HG02885 (cell line): Measurements from ENCODE around the gene S100B.
"Not testable (repeated sequence)": the region's sequence is repeated elsewhere in the genome, so short reads cannot be mapped to it uniquely, and the experiment has no call there.

Source experiments
- ATAC-seq: cut with Tn5 transposase; IDR thresholded peaks from one replicate; pipeline ENCODE4 v1.9.1; 2021; ENCODE audit warnings: mild to moderate bottlenecking; ENCODE audit not compliant: unreplicated experiment, poor library complexity

The S100B gene

DNA sequence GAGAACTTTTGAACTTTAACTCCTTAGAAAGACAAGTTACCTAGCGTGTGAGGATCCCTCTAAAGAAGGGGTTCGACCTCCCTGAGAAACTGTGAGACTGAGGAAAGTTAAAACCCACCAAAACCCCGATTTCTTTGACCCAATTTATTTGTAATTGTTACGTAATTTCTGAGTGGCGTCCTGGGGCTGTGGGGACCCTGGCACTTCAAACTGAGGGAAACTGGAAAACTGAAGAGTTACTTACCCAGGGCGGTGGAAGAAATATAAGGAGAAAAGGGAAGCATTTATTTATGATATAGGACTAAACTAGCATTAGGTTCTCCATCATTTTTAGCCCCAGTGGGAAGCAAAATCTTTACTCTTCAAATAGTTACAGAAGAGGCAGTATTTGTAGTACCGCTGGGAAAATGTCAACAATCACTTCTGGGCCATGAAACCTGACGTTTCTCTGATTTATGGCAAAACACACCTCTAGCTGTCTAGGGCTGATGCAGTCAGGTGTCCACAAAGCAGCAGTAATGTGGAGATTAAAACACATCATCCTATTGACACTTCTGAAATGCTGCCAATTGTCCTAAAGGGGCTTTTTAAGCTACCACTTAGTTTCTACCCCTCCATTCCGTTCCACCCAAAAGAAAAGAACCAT, 430 bp downstream of the S100B start:
- ATAC-seq, result no peak

- no peak for ATAC-seq
These were observed 1.7 kb downstream of the S100B start for GRCh38 chr21:46603228-46603627.

- ATAC-seq, result no peak
These were observed 3.9 kb downstream of the S100B start for GRCh38 chr21:46600978-46601377.

DNA sequence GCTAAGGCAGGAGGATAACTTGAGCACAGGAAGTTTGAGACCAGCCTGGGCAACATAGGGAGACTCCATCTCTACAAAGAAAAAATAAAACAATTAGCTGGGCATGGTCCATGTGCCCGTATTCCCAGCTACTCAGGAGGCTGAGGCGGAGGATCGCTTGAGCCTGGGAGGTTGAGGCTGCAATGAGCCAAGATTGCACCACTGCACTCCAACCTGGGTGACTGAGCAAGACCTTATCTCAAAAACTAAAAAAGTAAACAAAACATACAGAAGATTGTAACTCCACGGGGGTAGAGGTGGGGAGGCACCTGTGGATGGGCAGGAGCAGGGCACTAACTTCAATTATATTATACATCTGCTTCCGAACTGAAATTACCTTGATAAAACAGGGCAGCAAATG, 4.6 kb downstream of the S100B start:
- ATAC-seq, result no peak

- no peak for ATAC-seq
These were observed 6.0 kb downstream of the S100B start for GRCh38 chr21:46598581-46599572.

DNA sequence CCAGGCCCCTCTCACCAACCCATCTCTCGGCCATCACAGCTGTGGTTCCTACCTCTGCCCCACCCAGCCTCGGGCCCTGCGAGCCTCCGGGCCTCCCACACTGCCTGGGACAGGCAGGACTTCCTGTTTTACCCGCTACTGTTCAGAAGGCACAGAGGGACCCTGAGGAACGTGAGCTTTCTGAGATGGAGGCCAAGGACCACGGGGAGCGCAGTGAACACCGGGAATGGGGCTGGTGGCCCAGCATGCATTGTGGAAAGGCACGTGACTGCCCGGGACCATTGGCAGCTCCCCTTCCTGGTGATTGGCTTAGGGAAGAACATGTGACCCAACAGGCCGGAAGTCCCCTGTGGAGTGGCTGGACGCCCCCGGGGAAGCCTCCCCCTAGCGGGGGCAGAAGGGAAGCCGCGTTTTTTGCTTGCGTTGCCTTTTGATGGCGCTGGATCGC, 7.0 kb downstream of the S100B start:
- ATAC-seq, result no peak

- ATAC-seq, result no peak
These were observed 7.9 kb downstream of the S100B start for GRCh38 chr21:46597031-46597430.

DNA sequence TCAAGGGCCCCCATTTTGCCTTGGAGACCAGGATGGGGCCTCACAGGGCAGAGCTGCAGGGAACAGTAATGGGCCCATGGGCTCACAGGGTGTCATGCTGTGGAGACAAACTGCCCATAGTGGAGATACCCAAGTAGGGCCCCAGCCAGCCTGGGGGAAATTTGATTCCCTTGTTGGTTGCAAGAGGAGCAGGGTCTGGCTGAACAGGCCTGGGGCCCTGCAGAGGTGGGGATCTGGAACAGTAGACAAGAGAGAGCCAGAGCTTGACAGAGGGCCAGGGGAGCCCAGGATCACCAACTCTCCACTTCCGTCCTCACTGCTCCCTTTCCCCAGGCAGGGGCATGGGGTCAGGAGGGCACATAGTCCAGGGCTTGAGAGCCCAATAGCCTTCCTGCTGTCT, 8.7 kb downstream of the S100B start:
- ATAC-seq, result no peak

DNA sequence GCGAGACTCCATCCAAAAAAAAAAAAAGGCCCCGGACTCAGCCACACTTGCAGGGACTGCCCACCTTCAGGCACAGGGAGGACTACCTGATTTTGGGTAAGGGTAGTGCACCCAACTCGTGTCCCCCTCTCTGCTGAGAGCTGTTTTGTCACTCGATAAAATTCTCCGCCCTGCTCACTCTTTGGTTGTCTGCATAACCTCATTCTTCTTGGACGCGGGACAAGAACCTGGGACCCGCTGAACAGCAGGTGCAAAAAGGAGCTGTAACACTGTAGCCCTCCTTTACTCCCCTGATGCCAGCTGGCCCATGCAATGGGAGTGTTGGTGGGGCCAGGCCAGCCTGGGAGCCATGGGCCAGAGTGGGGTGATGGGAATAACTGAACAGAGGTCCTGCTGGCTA, 10.6 kb downstream of the S100B start:
- ATAC-seq, result no peak

DNA sequence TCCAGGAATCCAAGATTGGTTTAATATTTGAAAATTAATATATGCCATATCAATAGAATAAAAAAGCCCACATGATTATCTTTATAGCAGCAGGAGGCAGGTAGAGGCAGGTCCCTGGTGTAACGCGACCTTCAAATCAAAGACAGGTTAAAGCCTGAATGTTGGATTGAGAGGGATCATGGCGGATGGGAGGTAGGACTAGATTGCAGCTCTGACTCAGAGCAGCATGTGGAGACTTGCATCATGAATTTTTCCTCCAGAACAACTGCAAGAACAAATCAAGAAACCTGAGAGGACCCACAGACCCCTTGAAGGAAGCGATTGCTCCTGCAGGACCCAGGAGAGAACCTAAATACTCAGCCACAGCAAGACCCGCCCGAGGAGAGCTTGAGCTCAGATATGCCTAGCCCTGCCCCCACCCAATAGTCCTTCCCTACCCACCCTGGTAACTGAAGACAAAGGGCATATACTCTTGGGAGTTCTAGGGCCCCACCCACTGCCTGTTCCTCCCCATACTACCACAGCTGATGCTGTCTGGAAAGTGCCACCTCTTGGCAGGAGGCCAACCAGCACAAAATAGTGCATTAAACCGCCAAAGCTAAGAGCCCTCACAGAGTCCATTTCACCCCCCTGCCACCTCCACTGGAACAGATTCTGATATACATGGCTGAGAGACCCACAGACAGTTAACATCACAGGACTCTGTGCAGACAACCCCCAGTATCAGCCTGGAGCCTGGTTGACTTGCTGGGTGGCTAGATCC, 19.5 kb downstream of the S100B start:
- no peak for ATAC-seq

DNA sequence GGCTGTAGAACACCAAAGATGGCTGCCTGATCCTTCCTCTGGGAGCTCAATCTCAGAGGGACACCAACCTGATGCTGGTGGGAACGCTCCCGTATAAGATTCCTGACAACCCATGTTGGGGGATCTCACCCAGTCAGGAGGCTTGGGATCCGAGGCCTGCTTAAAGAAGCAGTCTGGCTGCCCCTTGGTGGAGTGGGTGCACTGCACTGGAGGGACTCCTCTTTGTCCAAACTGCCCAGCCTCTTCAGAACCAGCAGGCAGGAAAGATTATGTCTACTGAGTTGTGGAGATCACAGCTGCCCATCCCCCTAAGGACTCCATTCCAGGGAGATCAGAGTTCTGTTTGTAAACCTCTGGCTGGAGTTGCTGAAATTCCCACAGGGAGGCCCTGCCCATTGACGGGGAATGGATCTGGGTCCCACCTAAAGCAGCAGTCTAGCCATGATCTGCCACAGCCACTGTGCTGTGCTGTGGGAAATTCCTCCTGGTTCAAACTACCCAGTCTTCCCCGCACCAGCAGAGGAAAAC, 23.0 kb downstream of the S100B start:
- ATAC-seq, result no peak

- not testable (repeated sequence) for ATAC-seq
These were observed 25.5 kb downstream of the S100B start for GRCh38 chr21:46579394-46579793.

DNA sequence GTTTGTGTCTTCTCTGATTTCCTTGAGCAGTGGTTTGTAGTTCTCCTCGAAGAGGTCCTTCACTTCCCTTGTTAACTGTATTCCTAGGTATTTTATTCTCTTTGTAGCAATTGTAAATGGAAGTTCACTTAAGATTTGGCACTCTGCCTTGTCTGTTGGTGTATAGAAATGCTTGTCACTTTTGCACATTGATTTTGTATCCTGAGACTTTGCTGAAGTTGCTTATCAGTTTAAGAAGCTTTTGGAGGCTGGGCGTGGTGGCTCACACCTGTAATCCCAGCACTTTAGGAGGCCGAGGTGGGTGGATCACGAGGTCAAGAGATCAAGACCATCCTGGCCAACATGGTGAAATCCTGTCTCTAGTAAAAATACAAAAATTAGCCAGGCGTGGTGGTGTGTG, 27.1 kb downstream of the S100B start:
- ATAC-seq, result not testable (repeated sequence)

- no peak for ATAC-seq
These were observed 32.0 kb downstream of the S100B start for GRCh38 chr21:46572850-46573249.

DNA sequence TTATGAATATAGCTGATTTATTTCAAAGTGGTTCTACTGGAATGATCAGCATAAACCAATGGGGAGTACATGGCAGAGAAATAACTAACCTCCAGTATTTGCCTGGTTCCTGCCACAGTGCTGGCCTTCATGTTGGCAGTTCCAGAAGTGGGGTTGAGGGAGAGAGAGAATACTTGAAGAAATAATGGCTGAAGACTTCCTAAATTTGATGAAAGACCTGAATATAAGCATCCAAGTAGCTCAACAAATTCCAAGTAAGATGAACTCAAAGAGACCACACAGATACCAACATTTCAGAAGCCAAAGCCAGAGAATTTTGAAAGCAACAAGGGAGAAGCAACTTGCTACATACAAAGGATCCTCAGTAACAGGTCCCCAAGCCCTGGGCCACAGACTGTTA, 34.3 kb downstream of the S100B start:
- no peak for ATAC-seq

- ATAC-seq, result no peak
These were observed 34.8 kb downstream of the S100B start for GRCh38 chr21:46570119-46570518.

DNA sequence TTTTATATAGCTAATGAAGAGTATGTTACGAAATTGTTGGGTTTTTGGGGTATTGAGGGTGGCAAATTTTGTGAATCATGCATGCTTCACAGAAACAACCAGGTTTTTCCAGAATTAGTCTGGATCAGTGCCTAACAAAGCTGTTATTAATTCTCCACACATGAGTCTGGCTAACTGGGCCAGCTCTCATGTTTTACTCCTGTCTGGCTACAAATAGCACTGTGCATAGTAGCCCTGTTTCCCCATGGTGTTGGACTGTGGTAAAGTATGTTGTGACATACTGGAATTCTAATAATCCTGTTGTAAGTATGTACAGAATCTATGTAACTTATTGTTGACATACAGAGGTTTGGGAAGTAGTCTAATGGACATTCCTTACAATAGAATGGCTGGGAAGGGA, 35.8 kb downstream of the S100B start:
- no peak for ATAC-seq

GRCh38 chr21:46568562-46568961, 36.3 kb downstream of the S100B start:
- ATAC-seq, result no peak

DNA sequence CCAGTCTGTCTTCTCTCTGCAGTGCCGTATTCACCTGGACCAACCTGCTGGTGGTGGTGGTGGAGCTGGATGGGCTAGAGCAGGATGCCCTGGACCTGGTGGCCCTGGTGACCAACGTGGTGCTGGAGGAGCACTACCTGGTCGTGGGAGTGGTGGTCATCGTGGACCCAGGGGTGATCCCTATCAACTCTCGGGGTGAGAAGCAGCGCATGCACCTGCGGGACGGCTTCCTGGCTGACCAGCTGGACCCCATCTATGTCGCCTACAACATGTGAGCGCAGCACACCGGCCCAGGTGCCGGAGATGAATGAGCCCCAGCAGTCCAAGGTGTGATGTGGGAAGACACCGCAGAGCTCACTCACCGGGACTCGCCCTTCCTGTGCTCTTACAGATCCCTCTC, 37.5 kb downstream of the S100B start:
- no peak for ATAC-seq

GRCh38 chr21:46564391-46564790, 40.5 kb downstream of the S100B start:
- ATAC-seq, result no peak
